Testis (tissue), 3 donors: ENCODE measurements around the gene C16orf54. TPM values are rescaled to one million over a fixed set of nuclear protein-coding genes. Genes with fewer than 3 reads are reported as not detected.
"Not testable (repeated sequence)": the region's sequence is repeated elsewhere in the genome, so short reads cannot be mapped to it uniquely, and the experiment has no call there.

Experiments used
- DNase-seq: peaks from one replicate; pipeline ENCODE4 v3.0.0-alpha.2; 2019
- H3K27ac ChIP-seq, 2 donors: fragments of 200-600 bp; sonication (generic); one replicate each; pipeline ENCODE4 v1.5.1; 2019
- H3K27me3 ChIP-seq: fragments of 200-600 bp; sonication (generic); one replicate; pipeline ENCODE4 v1.5.1; 2019
- H3K36me3 ChIP-seq: fragments of 200-600 bp; sonication (generic); one replicate; pipeline ENCODE4 v1.5.1; 2017; ENCODE audit warnings: low read depth; ENCODE audit errors: missing control alignments
- H3K4me1 ChIP-seq: fragments of 200-600 bp; sonication (generic); one replicate; pipeline ENCODE4 v1.5.1; 2019
- H3K4me3 ChIP-seq, 2 donors: fragments of 200-600 bp; sonication (generic); one replicate each; pipeline ENCODE4 v1.5.1; 2017 to 2019
- H3K9me3 ChIP-seq: fragments of 200-600 bp; sonication (generic); one replicate; pipeline ENCODE4 v1.5.1; 2017
- POLR2A ChIP-seq: fragments of 450-650 bp; IDR thresholded peaks from one replicate; pipeline ENCODE4 v1.6.1; 2017; ENCODE audit warnings: antibody characterized with exemption, mild to moderate bottlenecking, moderate library complexity
- WGBS, 2 donors: methylation state at CpG; one replicate each; pipeline ENCODE4 v1.1.5; 2018; 5-methylcytosine and 5-hydroxymethylcytosine counted together
- intact Hi-C: fragments of 100-400 bp; cut with DNase I; formaldehyde crosslinking; loops from one replicate; pipeline ENCODE4 v1.15.1; 2023; ENCODE audit warnings: low total_unique reads
- polyA plus RNA-seq: library from polyadenylated mRNA; stranded (reverse); fragments of 350-450 nt; fragmentation: Illumina TruSeq; extraction: RNeasy Lipid Tissue Mini Kit (QIAGEN cat#74804); gene quantifications from one replicate; pipeline ENCODE4 v1.2.3, GENCODE V29; 2014; ENCODE audit warnings: low read depth, low replicate concordance; ENCODE audit not compliant: insufficient read depth
- total RNA-seq, 2 donors: library from RNA; depleted of rRNA; stranded (reverse); fragments of >200 nt; gene quantifications; one replicate each; pipeline ENCODE4 v1.2.3, GENCODE V29; 2016
- TF ChIP-seq, protein P1 (sequence below), 3 experiments: fragments of 450-650 bp in 2 of 3; fragments of 200-600 bp in 1 of 3; sonication (generic) in 1 of 3; IDR thresholded peaks; one replicate each; pipeline ENCODE4 v1.5.1; 2016 to 2019; ENCODE audit warnings: antibody characterized with exemption in 3 of 3, mild to moderate bottlenecking in 2 of 3, moderate library complexity in 1 of 3

The C16orf54 gene
- total and polyA plus RNA-seq, 3 donors from 2014 or later, result 0.31 to 1.1 (median 0.79) TPM

DNA sequence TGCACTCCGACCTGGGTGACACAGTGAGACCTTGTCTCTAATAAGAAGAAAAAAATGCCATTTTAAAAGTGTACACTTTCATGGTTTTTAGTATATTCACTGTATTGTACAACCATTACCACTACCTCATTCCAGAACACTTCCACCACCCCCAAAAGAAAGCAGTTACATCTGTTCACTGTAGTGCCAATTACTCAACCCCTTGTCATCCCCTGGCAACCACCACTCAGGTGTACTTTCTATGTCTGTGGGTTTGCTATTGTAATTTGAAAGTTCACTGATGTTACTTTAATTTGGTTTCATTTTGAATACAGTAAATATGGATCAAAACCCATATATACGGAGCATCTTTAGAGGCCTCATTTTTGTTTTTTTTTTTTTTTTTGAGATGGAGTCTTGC is 38.4 kb upstream of the C16orf54 start:
- Histone ChIP-seq H3K9me3 (no peaks in the 10 kb centered on the region), H3K27ac (no peak overlapping the region), H3K27me3 (no peaks in the 10 kb centered on the region), H3K4me1 (no peaks in the 10 kb centered on the region), H3K4me3 (no peak overlapping the region), H3K36me3 (no peaks in the 10 kb centered on the region)
- DNase-seq, result no peak
- 88 to 91% methylated on average over 2 of the region's 2 CpGs for WGBS, 2 donors
- TF ChIP-seq, protein P1, sequence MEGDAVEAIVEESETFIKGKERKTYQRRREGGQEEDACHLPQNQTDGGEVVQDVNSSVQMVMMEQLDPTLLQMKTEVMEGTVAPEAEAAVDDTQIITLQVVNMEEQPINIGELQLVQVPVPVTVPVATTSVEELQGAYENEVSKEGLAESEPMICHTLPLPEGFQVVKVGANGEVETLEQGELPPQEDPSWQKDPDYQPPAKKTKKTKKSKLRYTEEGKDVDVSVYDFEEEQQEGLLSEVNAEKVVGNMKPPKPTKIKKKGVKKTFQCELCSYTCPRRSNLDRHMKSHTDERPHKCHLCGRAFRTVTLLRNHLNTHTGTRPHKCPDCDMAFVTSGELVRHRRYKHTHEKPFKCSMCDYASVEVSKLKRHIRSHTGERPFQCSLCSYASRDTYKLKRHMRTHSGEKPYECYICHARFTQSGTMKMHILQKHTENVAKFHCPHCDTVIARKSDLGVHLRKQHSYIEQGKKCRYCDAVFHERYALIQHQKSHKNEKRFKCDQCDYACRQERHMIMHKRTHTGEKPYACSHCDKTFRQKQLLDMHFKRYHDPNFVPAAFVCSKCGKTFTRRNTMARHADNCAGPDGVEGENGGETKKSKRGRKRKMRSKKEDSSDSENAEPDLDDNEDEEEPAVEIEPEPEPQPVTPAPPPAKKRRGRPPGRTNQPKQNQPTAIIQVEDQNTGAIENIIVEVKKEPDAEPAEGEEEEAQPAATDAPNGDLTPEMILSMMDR (IDR thresholded peaks at IDR 0.05), result no peak
- no peak for TF ChIP-seq POLR2A
- intact Hi-C loops, result no loop called here

DNA sequence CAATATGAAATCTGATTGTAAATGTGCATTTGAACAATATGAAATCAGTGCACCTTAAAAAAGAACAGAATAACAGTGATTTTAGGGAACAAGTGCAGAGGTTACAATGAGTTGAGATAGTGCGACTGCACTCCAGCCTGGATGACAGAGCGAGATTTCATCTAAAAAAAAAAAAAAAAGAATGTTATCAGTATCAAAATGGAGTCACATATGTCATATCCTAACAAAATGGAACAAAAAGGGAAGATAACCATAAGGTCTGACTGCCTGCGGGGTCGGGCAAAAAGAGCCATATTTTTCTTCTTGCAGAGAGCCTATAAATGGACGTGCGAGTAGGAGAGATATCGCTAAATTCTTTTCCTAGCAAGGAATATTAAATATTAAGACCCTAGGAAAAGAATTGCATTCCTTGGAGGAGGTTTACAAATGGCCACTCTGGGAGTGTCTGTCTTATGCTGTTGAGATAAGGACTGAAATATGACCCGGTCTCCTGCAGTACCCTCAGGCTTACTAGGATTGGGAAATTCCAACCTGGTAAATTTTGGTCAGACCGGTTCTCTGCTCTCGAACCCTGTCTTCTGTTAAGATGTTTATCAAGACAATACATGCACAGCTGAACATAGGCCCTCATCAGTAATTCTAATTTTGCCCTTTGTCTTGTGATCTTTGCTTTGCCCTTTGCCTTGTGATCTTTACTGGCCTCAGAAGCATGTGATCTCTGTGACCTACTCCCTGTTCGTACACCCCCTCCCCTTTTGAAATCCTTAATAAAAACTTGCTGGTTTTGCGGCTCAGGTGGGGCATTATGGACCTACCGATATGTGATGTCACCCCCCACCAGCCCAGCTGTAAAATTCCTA is 37.5 kb upstream of the C16orf54 start:
- H3K27ac ChIP-seq, H3K9me3 ChIP-seq, H3K4me1 ChIP-seq, DNase-seq, H3K4me3 ChIP-seq, intact Hi-C loops, H3K27me3 ChIP-seq, H3K36me3 ChIP-seq: not testable (repeated sequence)
- 74 to 75% methylated on average over 13 of the region's 13 CpGs for WGBS, 2 donors

DNA sequence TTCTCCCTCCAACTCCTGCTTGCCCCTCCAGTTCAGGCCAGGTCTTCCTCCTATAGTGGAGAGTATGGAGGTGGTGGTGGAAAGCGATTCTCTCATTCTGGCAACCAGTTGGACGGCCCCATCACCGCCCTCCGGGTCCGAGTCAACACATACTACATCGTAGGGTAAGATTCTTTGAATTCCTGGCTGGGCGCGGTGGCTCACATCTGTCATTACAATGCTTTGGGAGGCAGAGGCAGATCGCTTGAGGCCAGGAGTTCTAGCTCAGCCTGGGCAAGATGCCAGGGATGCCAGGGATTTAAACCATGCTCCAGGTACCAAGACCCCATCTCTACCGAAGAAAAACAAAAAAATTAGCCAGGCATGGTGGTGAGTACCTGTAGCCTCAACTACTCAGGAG is 33.7 kb upstream of the C16orf54 start:
- no peak overlapping the region for H3K4me3 ChIP-seq
- intact Hi-C loops, result no loop called here
- 67 to 78% methylated on average over 10 of the region's 10 CpGs for WGBS, 2 donors
- no peak for DNase-seq
- H3K36me3 ChIP-seq, result no peaks in the 10 kb centered on the region
- no peaks in the 10 kb centered on the region for H3K27me3 ChIP-seq
- no peaks in the 10 kb centered on the region for H3K4me1 ChIP-seq
- H3K9me3 ChIP-seq, result no peaks in the 10 kb centered on the region
- H3K27ac ChIP-seq, result no peak overlapping the region
- no peak for TF ChIP-seq POLR2A
- TF ChIP-seq, protein P1 (IDR thresholded peaks at IDR 0.05), result no peak

- Histone ChIP-seq H3K27me3 (no peaks in the 10 kb centered on the region), H3K27ac (no peak within 1 kb of the TSS), H3K36me3 (no peaks in the 10 kb centered on the region), H3K9me3 (no peaks in the 10 kb centered on the region), H3K4me1 (no peaks in the 10 kb centered on the region), H3K4me3 (no peak within 1 kb of the TSS)
- intact Hi-C loops, result no loop called here
- no peak for DNase-seq
- TF ChIP-seq, protein P1 (IDR thresholded peaks at IDR 0.05), result no peak
- TF ChIP-seq POLR2A, result no peak
- WGBS, 2 donors, result 79 to 88% methylated on average over 9 to 10 of the region's 10 CpGs
Measured at GRCh38 chr16:29777576-29778350, 32.0 kb upstream of the C16orf54 start, which contains the start of gene ZG16. ZG16 (plus strand) TSS chr16:29778256; CDS start chr16:29779267, 1,011 bp downstream.

- H3K27ac ChIP-seq, result no peak overlapping the region
- no peaks in the 10 kb centered on the region for H3K27me3 ChIP-seq
- H3K9me3 ChIP-seq, result no peaks in the 10 kb centered on the region
- no peak overlapping the region for H3K4me3 ChIP-seq
- WGBS, 2 donors, result 56 to 62% methylated on average over 3 to 4 of the region's 4 CpGs
- intact Hi-C loops, result no loop called here
- no peaks in the 10 kb centered on the region for H3K4me1 ChIP-seq
- H3K36me3 ChIP-seq, result no peaks in the 10 kb centered on the region
- TF ChIP-seq, protein P1 (IDR thresholded peaks at IDR 0.05), result no peak
- TF ChIP-seq POLR2A, result no peak
- DNase-seq, result no peak
Measured at GRCh38 chr16:29775742-29776408, 30.1 kb upstream of the C16orf54 start.
